Measurements from ENCODE around the gene TPRG1L.

TPRG1L gene

GRCh38 chr1:3630161-3630611 is 5.4 kb downstream of the TPRG1L start:
- FAIRE-seq: no peak

- FAIRE-seq: no peak
Observed at GRCh38 chr1:3630914-3631313, 6.1 kb downstream of the TPRG1L start.

- no peak for FAIRE-seq
Observed at GRCh38 chr1:3631320-3632260, 6.8 kb downstream of the TPRG1L start.

- FAIRE-seq: no peak
Observed at GRCh38 chr1:3632298-3632697, 7.5 kb downstream of the TPRG1L start.

- no peak for FAIRE-seq
Observed at GRCh38 chr1:3632716-3633343, 8.0 kb downstream of the TPRG1L start.

GRCh38 chr1:3633344-3634058 is 8.7 kb downstream of the TPRG1L start:
- FAIRE-seq: no peak

- no peak for FAIRE-seq
Observed at GRCh38 chr1:3634059-3634800, 9.4 kb downstream of the TPRG1L start.

GRCh38 chr1:3636080-3636479 is 11.3 kb downstream of the TPRG1L start:
- FAIRE-seq: no peak

GRCh38 chr1:3636531-3636930 is 11.7 kb downstream of the TPRG1L start:
- no peak for FAIRE-seq

- FAIRE-seq: no peak
Observed at GRCh38 chr1:3638027-3638426, 13.2 kb downstream of the TPRG1L start.

- FAIRE-seq: no peak
Observed at GRCh38 chr1:3638676-3639075, 13.9 kb downstream of the TPRG1L start.

- FAIRE-seq: no peak
Observed at GRCh38 chr1:3639397-3639911, 14.6 kb downstream of the TPRG1L start.

GRCh38 chr1:3640121-3640837 is 15.5 kb downstream of the TPRG1L start:
- FAIRE-seq: no peak

- no peak for FAIRE-seq
Observed at GRCh38 chr1:3641046-3641760, 16.4 kb downstream of the TPRG1L start.

GRCh38 chr1:3641816-3642215 is 17.0 kb downstream of the TPRG1L start:
- FAIRE-seq: no peak

- no peak for FAIRE-seq
Observed at GRCh38 chr1:3642919-3643675, 18.3 kb downstream of the TPRG1L start.

GRCh38 chr1:3644273-3644672 is 19.5 kb downstream of the TPRG1L start:
- no peak for FAIRE-seq

- no peak for FAIRE-seq
Observed at GRCh38 chr1:3645247-3645646, 20.4 kb downstream of the TPRG1L start.

GRCh38 chr1:3645666-3646355 is 21.0 kb downstream of the TPRG1L start:
- no peak for FAIRE-seq

- no peak for FAIRE-seq
Observed at GRCh38 chr1:3646596-3646995, 21.8 kb downstream of the TPRG1L start.

Measured in G401.6 (cell line).